K562 (cell line): ENCODE measurements around the gene PDCD1LG2. TPM values are rescaled to one million over a fixed set of nuclear protein-coding genes. Genes with fewer than 3 reads are reported as not detected.
"Not testable (repeated sequence)": the region's sequence is repeated elsewhere in the genome, so short reads cannot be mapped to it uniquely, and the experiment has no call there.

ENCODE experiments used
- ATAC-seq: fragments of 200-7000 bp; cut with Tn5 transposase; 3 replicates; pipeline ENCODE4 v1.9.1; 2020; ENCODE audit warnings: moderate library complexity
- Bru-seq: library from RNA; stranded (reverse); fragments of 400-500 nt; gene quantifications from one replicate; lab custom pipeline; 2021; lab: Mats Ljungman, UMichigan
- BruChase-seq, 2 experiments: library from RNA; stranded (reverse); fragments of 400-500 nt; gene quantifications; one replicate each; lab custom pipeline; 2021; lab: Mats Ljungman, UMichigan
- BruUV-seq: library from RNA; stranded (reverse); fragments of 400-500 nt; replicated peaks from 2 replicates; lab custom pipeline; 2021; lab: Mats Ljungman, UMichigan
- CTCF ChIA-PET: fragments of 300-600 bp; formaldehyde crosslinking; extraction: SDS; loops from one replicate; lab custom pipeline; 2021; ENCODE audit warnings: low intra/inter-chr PET ratio; lab: Yijun Ruan, JAX
- POLR2A ChIA-PET: fragments of 300-600, 350-650 bp; sonication (Branson Sonifier 250); formaldehyde crosslinking; extraction: SDS; loops from one replicate; lab custom pipeline; 2021; ENCODE audit warnings: antibody characterized with exemption, inconsistent platforms; lab: Yijun Ruan, JAX
- DNase-seq, 4 experiments: peaks; one replicate each; pipeline versions ENCODE4 v3.0.0 to v3.0.0-alpha.2; 2011 to 2018; ENCODE audit warnings: low spot score in 3 of 4, mixed read lengths in 3 of 4; ENCODE audit errors: extremely low read depth in 1 of 4
- FAIRE-seq: peaks from 2 replicates; lab custom pipeline; 2011; peaks lifted over from hg19 to GRCh38; lab: Jason Lieb, UNC
- H2AFZ ChIP-seq: 2 replicates; pipeline ENCODE4 v1.6.0; 2011; ENCODE audit warnings: low read depth, low read length, control low read depth, inconsistent platforms
- H3K27ac ChIP-seq: fragments of 200-600 bp; 3 replicates; pipeline ENCODE4 v1.8.0; 2011; ENCODE audit warnings: low read depth, mild to moderate bottlenecking, control low read depth, inconsistent platforms, low read length, moderate library complexity, mixed read lengths; ENCODE audit errors: extremely low read depth
- H3K27me3 ChIP-seq, 2 experiments: fragments of 300-600 bp in 1 of 2; 2 replicates in 1 of 2; 3 replicates in 1 of 2; pipeline versions ENCODE4 v1.6.0 to v1.8.0; 2011; ENCODE audit warnings: inconsistent platforms in 2 of 2, low read length in 2 of 2, mild to moderate bottlenecking in 1 of 2, mixed read lengths in 1 of 2, moderate library complexity in 1 of 2; ENCODE audit not compliant: control insufficient read depth in 2 of 2, insufficient read depth in 2 of 2
- H3K36me3 ChIP-seq: fragments of 300-600 bp; 3 replicates; pipeline ENCODE4 v1.8.0; 2011; ENCODE audit warnings: mild to moderate bottlenecking, low read length, inconsistent platforms; ENCODE audit not compliant: control insufficient read depth, insufficient read depth
- H3K4me1 ChIP-seq, 2 experiments: fragments of 200-600 bp in 1 of 2; replicated peaks in 1 of 2; 2 replicates in 1 of 2; 3 replicates in 1 of 2; pipeline versions ENCODE4 v1.5.1 to v1.8.0; 2011; ENCODE audit warnings: inconsistent platforms in 2 of 2, low read length in 2 of 2, mild to moderate bottlenecking in 1 of 2, mixed read lengths in 1 of 2, moderate library complexity in 1 of 2; ENCODE audit not compliant: control insufficient read depth in 2 of 2, insufficient read depth in 2 of 2
- H3K4me2 ChIP-seq: 2 replicates; pipeline ENCODE4 v1.6.1; 2011; ENCODE audit warnings: low read length, control low read depth, inconsistent platforms, mixed read lengths; ENCODE audit not compliant: insufficient read depth
- H3K4me3 ChIP-seq: fragments of 200-600 bp; sonication (generic), shearing (Covaris generic); 2 replicates; pipeline ENCODE4 v1.5.1; 2016; ENCODE audit warnings: control low read depth, inconsistent platforms
- H3K79me2 ChIP-seq: fragments of 200-600 bp; 3 replicates; pipeline ENCODE4 v1.8.0; 2011; ENCODE audit warnings: low read length, inconsistent platforms; ENCODE audit not compliant: control insufficient read depth, insufficient read depth
- H3K9ac ChIP-seq, 2 experiments: 2 replicates each; pipeline versions ENCODE4 v1.6.0 to v1.6.1; 2011; ENCODE audit warnings: low read depth in 2 of 2, low read length in 2 of 2, control low read depth in 1 of 2, inconsistent platforms in 1 of 2, mild to moderate bottlenecking in 1 of 2, mixed read lengths in 1 of 2; ENCODE audit not compliant: insufficient read depth in 1 of 2
- H3K9me1 ChIP-seq: one replicate; pipeline ENCODE4 v1.6.0; 2011; ENCODE audit warnings: inconsistent platforms, mild to moderate bottlenecking, low read length, moderate library complexity; ENCODE audit not compliant: control insufficient read depth, insufficient read depth
- H3K9me3 ChIP-seq: replicated peaks from 2 replicates; pipeline ENCODE4 v1.5.1; 2011; ENCODE audit warnings: low read depth, low read length, inconsistent platforms; ENCODE audit not compliant: control insufficient read depth, insufficient read depth
- H4K20me1 ChIP-seq: replicated peaks from 2 replicates; pipeline ENCODE4 v1.6.1; 2011; ENCODE audit warnings: low read length, inconsistent platforms, mixed read lengths; ENCODE audit not compliant: control insufficient read depth, insufficient read depth
- HMBOX1 ChIP-seq: sonication (generic); IDR thresholded peaks from 2 replicates; pipeline ENCODE4 v1.6.1; 2016
- HNRNPH1 ChIP-seq: fragments of 200-400 bp; formaldehyde crosslinking; optimal IDR thresholded peaks from 2 replicates; pipeline ENCODE3; 2017; ENCODE audit warnings: low read depth, mild to moderate bottlenecking, low read length, moderate library complexity
- WGBS: fragments of 100-300 bp; shearing (Covaris generic); methylation state at CpG from one replicate; pipeline ENCODE4 v1.1.6; 2016; ENCODE audit warnings: low coverage, mixed read lengths; ENCODE audit not compliant: insufficient coverage; ENCODE audit errors: missing lambda C conversion rate; 5-methylcytosine and 5-hydroxymethylcytosine counted together
- in situ Hi-C: fragments of 300-500 bp; cut with MboI; formaldehyde crosslinking; loops from 4 replicates; pipeline ENCODE4 v1.15.0; 2018; ENCODE audit warnings: inconsistent platforms, mixed read lengths
- intact Hi-C: fragments of 100-400 bp; cut with micrococcal nuclease; formaldehyde crosslinking; loops from 2 replicates; pipeline ENCODE4 v1.14.2; 2022
- long read RNA-seq, 3 experiments: library from polyadenylated mRNA in 2 of 3; library from RNA in 1 of 3; unstranded in 2 of 3; stranded (forward) in 1 of 3; transcript quantifications; one replicate each; pipeline ENCODE4 v2.0.0, GENCODE V29; 2019 to 2022
- polyA minus RNA-seq, 3 experiments: library from RNA; depleted of rRNA, polyadenylated mRNA; stranded (reverse); fragments of >200 nt; gene quantifications; 2 replicates each; pipeline ENCODE4 v1.2.3, GENCODE V29; 2011
- polyA plus RNA-seq, 8 experiments: library from polyadenylated mRNA; depleted of rRNA in 4 of 8; stranded (reverse) in 5 of 8; unstranded in 3 of 8; fragments of >200 nt; fragmentation: Nextera tagmentation in 2 of 8; fragmentation: Illumina TruSeq in 1 of 8; extraction: Ambion mirVana in 2 of 8; extraction: Trizol in 1 of 8; gene quantifications; 2 replicates each; pipeline versions ENCODE4 v1.2.1 to v1.2.3, GENCODE V29; 2011 to 2014; ENCODE audit warnings: inconsistent platforms in 1 of 8, missing spikeins in 1 of 8
- total RNA-seq, 7 experiments: library from RNA; depleted of rRNA in 6 of 7; stranded (reverse); fragments of >200 nt in 6 of 7; fragmentation: Illumina TruSeq in 2 of 7; extraction: Trizol in 2 of 7; gene quantifications; 2 replicates each; pipeline versions ENCODE4 v1.2.1 to v1.2.3, GENCODE V29; 2011 to 2021; ENCODE audit warnings: low replicate concordance in 1 of 7

PDCD1LG2 gene
- total RNA-seq (2011; cell fraction: chromatin; rRNA removed; ENCODE audit: low replicate concordance): not detected in 2 replicates
- total RNA-seq (2011; cell fraction: nucleolus; rRNA removed): not detected in 2 replicates
- total RNA-seq (2011; cell fraction: nucleoplasm; rRNA removed): not detected in 2 replicates
- total RNA-seq (2014; rRNA removed) (not detected in 2 replicates), total RNA-seq (2014; rRNA removed; fragmentation: Illumina TruSeq; extraction: Trizol) (not detected in 2 replicates), total RNA-seq (2015; rRNA removed; fragmentation: Illumina TruSeq; extraction: Trizol) (not detected in 2 replicates), total RNA-seq (2021) (not detected in 2 replicates), polyA plus RNA-seq (2011; rRNA removed) (not detected in 2 replicates), polyA plus RNA-seq (2014; fragmentation: Illumina TruSeq; extraction: Trizol) (not detected in 2 replicates), polyA plus RNA-seq (2014; fragmentation: Nextera tagmentation; extraction: Ambion mirVana) (not detected), polyA plus RNA-seq (2014; rRNA removed) (not detected in 2 replicates), polyA minus RNA-seq (2011; rRNA and poly(A)+ RNA removed) (not detected in 2 replicates), Bru-seq, nascent RNA (not detected), BruChase-seq, experiment 1, labeled RNA remaining after a 2-hour chase (percentile 2 among the genes with signal in this experiment), BruChase-seq, experiment 2, labeled RNA remaining after a 6-hour chase (not detected)
- not detected in 2 replicates for polyA plus RNA-seq (2011; cell fraction: cytosol; rRNA removed)
- not detected in 2 replicates for polyA plus RNA-seq (2011; cell fraction: nucleus; rRNA removed)
- not detected in 2 replicates for polyA plus RNA-seq (2012)
- polyA minus RNA-seq (2011; cell fraction: cytosol; rRNA and poly(A)+ RNA removed): not detected in 2 replicates
- not detected in 2 replicates for polyA minus RNA-seq (2011; cell fraction: nucleus; rRNA and poly(A)+ RNA removed)
- long read RNA-seq, experiment 1, partial matches to known transcripts: 0 of 1 reads
- long read RNA-seq, experiment 1, other reads (novel, unspliced or antisense): 1 of 1 reads
- long read RNA-seq, experiment 2: 0 reads
- long read RNA-seq, experiment 3: 0 reads

GRCh38 chr9:5510360-5510931 is at the start of gene PDCD1LG2:
TSS of gene PDCD1LG2 (plus strand) at chr9:5510531. CDS start at chr9:5522547, 12,016 bp downstream.
- WGBS: 22% methylated on average over 4 of the region's 4 CpGs
- ATAC-seq: no peak
- CTCF ChIA-PET: no interaction called here
- Histone ChIP-seq H3K4me3 (no peak within 1 kb of the TSS), H3K9me1 (no peaks in the 10 kb centered on the region)
- TF ChIP-seq HNRNPH1 (no peak), HMBOX1 (0 out of 2 replicates have a peak, but pooled peaks have one; percentile 47)
- TF ChIP-seq, all 486 proteins: peak for 1
- H3K79me2 ChIP-seq: no peaks in the 10 kb centered on the region
- no peaks in the 10 kb centered on the region for H4K20me1 ChIP-seq
- no peak for DNase-seq
- POLR2A ChIA-PET: interaction anchor here (0.7 kb wide), 1 partner anchor 41 kb away, joined by 4 read pairs; no protein-coding TSS in a partner anchor
- FAIRE-seq: no peak
- intact Hi-C loops: no loop called here
- no TSS peak for BruUV-seq
- no peak within 1 kb of the TSS for H3K27ac ChIP-seq
- H3K27me3 ChIP-seq: no peaks in the 10 kb centered on the region; a peak in 1 of 5 replicates
- no peak within 1 kb of the TSS for H3K9ac ChIP-seq
- no peaks in the 10 kb centered on the region for H3K36me3 ChIP-seq
- no peak within 1 kb of the TSS for H3K4me2 ChIP-seq
- in situ Hi-C loops: no loop called here
- no peaks in the 10 kb centered on the region for H3K4me1 ChIP-seq
- H2AFZ ChIP-seq: no peak within 1 kb of the TSS
- no peaks in the 10 kb centered on the region for H3K9me3 ChIP-seq

GRCh38 chr9:5464831-5465330 is 45.5 kb upstream of the PDCD1LG2 start:
- BruUV-seq, H3K4me3 ChIP-seq, DNase-seq, H3K4me2 ChIP-seq, H3K27ac ChIP-seq, H3K36me3 ChIP-seq, H3K4me1 ChIP-seq, in situ Hi-C loops, H3K9me3 ChIP-seq, POLR2A ChIA-PET, ATAC-seq, H3K9ac ChIP-seq, H3K27me3 ChIP-seq, H3K9me1 ChIP-seq, FAIRE-seq, H3K79me2 ChIP-seq, H2AFZ ChIP-seq, H4K20me1 ChIP-seq, intact Hi-C loops: not testable (repeated sequence)
- 49% methylated on average over 3 of the region's 4 CpGs for WGBS
- CTCF ChIA-PET: interaction anchor here (0.6 kb wide), 1 partner anchor 1076 kb away, joined by 4 read pairs; no protein-coding TSS in a partner anchor
